ENCODE data around the gene HAO2. TPM values are rescaled to one million over a fixed set of nuclear protein-coding genes. Genes with fewer than 3 reads are reported as not detected.
"Not testable (repeated sequence)": the region's sequence is repeated elsewhere in the genome, so short reads cannot be mapped to it uniquely, and the experiment has no call there.

The HAO2 gene
- polyA plus RNA-seq, 1 experiment: not detected

- Histone ChIP-seq H3K4me3 (ENCODE audit: low read depth, low read length) (no peak overlapping the region), H3K36me3 (ENCODE audit: control insufficient read depth, insufficient read depth, low read length) (no peaks in the 10 kb centered on the region), H3K27me3 (ENCODE audit: control insufficient read depth, insufficient read depth, low read length) (peaks cover 3% of the 10 kb centered on the region)
- ChIA-PET POLR2A (no interaction called here), CTCF (interaction anchor here (1.5 kb wide), 1 partner anchor 36 kb away, joined by 3 read pairs; no protein-coding TSS in a partner anchor)
- peak; percentile 54 for DNase-seq (ENCODE audit: low read depth)
- TF ChIP-seq CTCF (IDR thresholded peaks at IDR 0.05; ENCODE audit: insufficient read depth, low read depth, low read length): no peak
These were observed 38.0 kb upstream of the HAO2 start for GRCh38 chr1:119330466-119331189.

- ChIA-PET CTCF (interaction anchor here (1.5 kb wide), 1 partner anchor 36 kb away, joined by 3 read pairs; no protein-coding TSS in a partner anchor), POLR2A (no interaction called here)
- no peak for TF ChIP-seq CTCF (IDR thresholded peaks at IDR 0.05; ENCODE audit: insufficient read depth, low read depth, low read length)
- H3K27me3 ChIP-seq (ENCODE audit: control insufficient read depth, insufficient read depth, low read length): peaks cover 3% of the 10 kb centered on the region
- no peaks in the 10 kb centered on the region for H3K36me3 ChIP-seq (ENCODE audit: control insufficient read depth, insufficient read depth, low read length)
- no peak overlapping the region for H3K4me3 ChIP-seq (ENCODE audit: low read depth, low read length)
- no peak for DNase-seq (ENCODE audit: low read depth)
These were observed 37.4 kb upstream of the HAO2 start for GRCh38 chr1:119331190-119331515.

GRCh38 chr1:119331915-119332314 is 36.7 kb upstream of the HAO2 start:
- POLR2A ChIA-PET: no interaction called here
- CTCF ChIA-PET: interaction anchor here (1.5 kb wide), 1 partner anchor 35 kb away, joined by 3 read pairs; no protein-coding TSS in a partner anchor
- TF ChIP-seq CTCF (IDR thresholded peaks at IDR 0.05; ENCODE audit: insufficient read depth, low read depth, low read length): no peak
- Histone ChIP-seq H3K36me3 (ENCODE audit: control insufficient read depth, insufficient read depth, low read length) (no peaks in the 10 kb centered on the region), H3K27me3 (ENCODE audit: control insufficient read depth, insufficient read depth, low read length) (peaks cover 3% of the 10 kb centered on the region), H3K4me3 (ENCODE audit: low read depth, low read length) (no peak overlapping the region)
- DNase-seq (ENCODE audit: low read depth): no peak

GRCh38 chr1:119332622-119333021 is 36.0 kb upstream of the HAO2 start:
- POLR2A ChIA-PET: no interaction called here
- CTCF ChIA-PET: no interaction called here
- no peak overlapping the region for H3K4me3 ChIP-seq (ENCODE audit: low read depth, low read length)
- TF ChIP-seq CTCF (IDR thresholded peaks at IDR 0.05; ENCODE audit: insufficient read depth, low read depth, low read length): no peak
- no peaks in the 10 kb centered on the region for H3K36me3 ChIP-seq (ENCODE audit: control insufficient read depth, insufficient read depth, low read length)
- DNase-seq (ENCODE audit: low read depth): no peak
- H3K27me3 ChIP-seq (ENCODE audit: control insufficient read depth, insufficient read depth, low read length): peaks cover 4% of the 10 kb centered on the region

- CTCF ChIA-PET: no interaction called here
- no peak for DNase-seq (ENCODE audit: low read depth)
These were observed 35.3 kb upstream of the HAO2 start for GRCh38 chr1:119333163-119333896.

GRCh38 chr1:119333897-119334250 is 34.7 kb upstream of the HAO2 start:
- POLR2A ChIA-PET; DNase-seq (ENCODE audit: low read depth); H3K4me3 ChIP-seq (ENCODE audit: low read depth, low read length); H3K36me3 ChIP-seq (ENCODE audit: control insufficient read depth, insufficient read depth, low read length); H3K27me3 ChIP-seq (ENCODE audit: control insufficient read depth, insufficient read depth, low read length); CTCF ChIA-PET: not testable (repeated sequence)

More at GRCh38 chr1:119333163-119333896, 35.3 kb upstream of the HAO2 start:
- H3K27me3 ChIP-seq (ENCODE audit: control insufficient read depth, insufficient read depth, low read length): peaks cover 4% of the 10 kb centered on the region
- no peaks in the 10 kb centered on the region for H3K36me3 ChIP-seq (ENCODE audit: control insufficient read depth, insufficient read depth, low read length)
- POLR2A ChIA-PET: no interaction called here
- no peak overlapping the region for H3K4me3 ChIP-seq (ENCODE audit: low read depth, low read length)
- TF ChIP-seq CTCF (IDR thresholded peaks at IDR 0.05; ENCODE audit: insufficient read depth, low read depth, low read length): no peak

Measured in BJ (cell line).